Subcutaneous adipose tissue (tissue), 4 donors: ENCODE results near the gene ENSA. TPM values are rescaled to one million over a fixed set of nuclear protein-coding genes. Genes with fewer than 3 reads are reported as not detected.

ENCODE experiments used
- CTCF ChIP-seq: fragments of 450-650 bp; IDR thresholded peaks from one replicate; pipeline ENCODE4 v1.5.1; 2016; ENCODE audit warnings: low read depth, mild to moderate bottlenecking, control low read depth, antibody characterized with exemption, moderate library complexity
- total RNA-seq, 4 donors: library from RNA; depleted of rRNA; stranded (reverse); fragments of >200 nt; gene quantifications; one replicate each; pipeline ENCODE4 v1.1.0, GENCODE V29; 2016

ENSA gene
- total RNA-seq, 4 donors from 2014 or later, result 109 to 165 (median 114) TPM

- TF ChIP-seq CTCF, result no peak
Measured at GRCh38 chr1:150621497-150622302, 7.7 kb downstream of the ENSA start.

- no peak for TF ChIP-seq CTCF
Measured at GRCh38 chr1:150620919-150621318, 8.5 kb downstream of the ENSA start.

- TF ChIP-seq CTCF, result no peak
Measured at GRCh38 chr1:150619576-150620509, 9.6 kb downstream of the ENSA start.

- no peak for TF ChIP-seq CTCF
Measured at GRCh38 chr1:150615346-150616201, 13.8 kb downstream of the ENSA start.

GRCh38 chr1:150613061-150613920 lies 16.1 kb downstream of the ENSA start:
- TF ChIP-seq CTCF, result no peak

- TF ChIP-seq CTCF, result no peak
Measured at GRCh38 chr1:150612014-150612345, 17.4 kb downstream of the ENSA start.
